Stomach (tissue), 9 donors: ENCODE data around the gene S100A8. TPM values are rescaled to one million over a fixed set of nuclear protein-coding genes. Genes with fewer than 3 reads are reported as not detected.
"Not testable (repeated sequence)": the region's sequence is repeated elsewhere in the genome, so short reads cannot be mapped to it uniquely, and the experiment has no call there.

ENCODE experiments used
- DNase-seq, 2 donors: peaks; one replicate each; pipeline versions ENCODE4 v3.0.0 to v3.0.0-alpha.2; 2013 to 2019
- H3K27ac ChIP-seq, 5 donors: fragments of 200-600 bp in 4 of 5; sonication (generic) in 4 of 5; one replicate each; pipeline ENCODE4 v1.5.1; 2013 to 2019; ENCODE audit warnings: mild to moderate bottlenecking in 1 of 5, moderate library complexity in 1 of 5
- H3K27me3 ChIP-seq, 3 donors: fragments of 200-600 bp; sonication (generic); one replicate each; pipeline ENCODE4 v1.5.1; 2017 to 2019; ENCODE audit warnings: mixed run types in 1 of 3
- H3K36me3 ChIP-seq, 4 donors: fragments of 200-600 bp; sonication (generic); 1 replicate in 3 of 4; 2 replicates in 1 of 4; pipeline ENCODE4 v1.5.1; 2016 to 2019
- H3K4me1 ChIP-seq, 4 donors: fragments of 200-600 bp; sonication (generic); one replicate each; pipeline ENCODE4 v1.5.1; 2016 to 2019
- H3K4me3 ChIP-seq, 4 donors: fragments of 200-600 bp; sonication (generic) in 3 of 4; one replicate each; pipeline ENCODE4 v1.5.1; 2016 to 2019; ENCODE audit warnings: mild to moderate bottlenecking in 1 of 4
- H3K9me3 ChIP-seq, 4 donors: fragments of 200-600 bp; sonication (generic); one replicate each; pipeline ENCODE4 v1.5.1; 2016 to 2019
- EP300 ChIP-seq: sonication (generic); formaldehyde crosslinking; IDR thresholded peaks from one replicate; pipeline ENCODE4 v1.6.1; 2017; ENCODE audit warnings: antibody characterized with exemption
- POLR2A ChIP-seq, 4 donors: fragments of 450-650 bp; IDR thresholded peaks; one replicate each; pipeline ENCODE4 v1.6.1; 2016; ENCODE audit warnings: antibody characterized with exemption in 4 of 4, control low read depth in 2 of 4, mild to moderate bottlenecking in 1 of 4, moderate library complexity in 1 of 4
- POLR2AphosphoS5 ChIP-seq, 3 donors: sonication (generic); formaldehyde crosslinking; IDR thresholded peaks; one replicate each; pipeline ENCODE4 v1.6.1; 2016; ENCODE audit warnings: antibody characterized with exemption in 3 of 3
- WGBS, 5 donors: extraction: QIAGEN DNeasy Blood & Tissue Kit in 3 of 5; methylation state at CpG; one replicate each; pipeline versions ENCODE4 v1.1.5 to v1.1.7; 2013 to 2018; 5-methylcytosine and 5-hydroxymethylcytosine counted together
- intact Hi-C: fragments of 100-400 bp; cut with DNase I; formaldehyde crosslinking; loops from one replicate; pipeline ENCODE4 v1.15.1; 2023; ENCODE audit warnings: low total_unique reads
- polyA plus RNA-seq, 3 donors: library from polyadenylated mRNA; stranded (reverse); fragments of 200-250 nt; gene quantifications; one replicate each; pipeline ENCODE4 v1.2.3, GENCODE V29; 2013
- total RNA-seq, 5 donors: library from RNA; depleted of rRNA; stranded (reverse); fragments of >200 nt; gene quantifications; one replicate each; pipeline versions ENCODE4 v1.1.0 to v1.2.3, GENCODE V29; 2014 to 2016
- TF ChIP-seq, protein P1 (sequence below), 7 experiments: fragments of 450-650 bp in 4 of 7; fragments of 200-600 bp in 3 of 7; sonication (generic) in 3 of 7; IDR thresholded peaks; one replicate each; pipeline ENCODE4 v1.5.1; 2016 to 2019; ENCODE audit warnings: antibody characterized with exemption in 7 of 7, control low read depth in 2 of 7, mild to moderate bottlenecking in 1 of 7
- donor health status: healthy with polysubstance abuse.
- donor health status: Bipolar disorder and iron deficiency.
- donor health status: healthy.

The S100A8 gene
- total and polyA plus RNA-seq, 8 donors = 16.8 to 21,822 (median 86.4) TPM; not detected in 1

- no peaks in the 10 kb centered on the region for H3K36me3 ChIP-seq
- intact Hi-C loops = no loop called here
- peaks cover 0 to 39% (median 0%) of the 10 kb centered on the region in 3 donors for H3K27me3 ChIP-seq
- 62 to 75% (median 72%) methylated on average over 8 to 12 of the region's 12 CpGs for WGBS, 5 donors
- TF ChIP-seq EP300 = no peak
- TF ChIP-seq, protein P1, sequence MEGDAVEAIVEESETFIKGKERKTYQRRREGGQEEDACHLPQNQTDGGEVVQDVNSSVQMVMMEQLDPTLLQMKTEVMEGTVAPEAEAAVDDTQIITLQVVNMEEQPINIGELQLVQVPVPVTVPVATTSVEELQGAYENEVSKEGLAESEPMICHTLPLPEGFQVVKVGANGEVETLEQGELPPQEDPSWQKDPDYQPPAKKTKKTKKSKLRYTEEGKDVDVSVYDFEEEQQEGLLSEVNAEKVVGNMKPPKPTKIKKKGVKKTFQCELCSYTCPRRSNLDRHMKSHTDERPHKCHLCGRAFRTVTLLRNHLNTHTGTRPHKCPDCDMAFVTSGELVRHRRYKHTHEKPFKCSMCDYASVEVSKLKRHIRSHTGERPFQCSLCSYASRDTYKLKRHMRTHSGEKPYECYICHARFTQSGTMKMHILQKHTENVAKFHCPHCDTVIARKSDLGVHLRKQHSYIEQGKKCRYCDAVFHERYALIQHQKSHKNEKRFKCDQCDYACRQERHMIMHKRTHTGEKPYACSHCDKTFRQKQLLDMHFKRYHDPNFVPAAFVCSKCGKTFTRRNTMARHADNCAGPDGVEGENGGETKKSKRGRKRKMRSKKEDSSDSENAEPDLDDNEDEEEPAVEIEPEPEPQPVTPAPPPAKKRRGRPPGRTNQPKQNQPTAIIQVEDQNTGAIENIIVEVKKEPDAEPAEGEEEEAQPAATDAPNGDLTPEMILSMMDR (IDR thresholded peaks at IDR 0.05) = no peak
- no peak for TF ChIP-seq POLR2AphosphoS5 (IDR thresholded peaks at IDR 0.05)
- TF ChIP-seq POLR2A (IDR thresholded peaks at IDR 0.05) = no peak
- no peaks in the 10 kb centered on the region for H3K4me1 ChIP-seq
- no peak for DNase-seq
- no peak overlapping the region for H3K4me3 ChIP-seq
- no peaks in the 10 kb centered on the region for H3K9me3 ChIP-seq
- no peak overlapping the region for H3K27ac ChIP-seq
Measured at GRCh38 chr1:153417136-153417888, 26.4 kb upstream of the S100A8 start.

GRCh38 chr1:153415850-153416570 is 25.1 kb upstream of the S100A8 start, which contains the start of gene S100A7A:
S100A7A (plus strand) TSS chr1:153416520; CDS start chr1:153418083, 1,563 bp downstream.
- intact Hi-C loops = no loop called here
- Histone ChIP-seq H3K4me3 (no peak within 1 kb of the TSS), H3K9me3 (peaks cover 0 to 5% (median 5%) of the 10 kb centered on the region in 4 donors), H3K27ac (no peak within 1 kb of the TSS), H3K4me1 (no peaks in the 10 kb centered on the region), H3K27me3 (peaks cover 0 to 37% (median 0%) of the 10 kb centered on the region in 3 donors), H3K36me3 (no peaks in the 10 kb centered on the region)
- DNase-seq = no peak
- TF ChIP-seq EP300 = no peak
- TF ChIP-seq, protein P1 (IDR thresholded peaks at IDR 0.05) = no peak
- no peak for TF ChIP-seq POLR2A (IDR thresholded peaks at IDR 0.05)
- TF ChIP-seq POLR2AphosphoS5 (IDR thresholded peaks at IDR 0.05) = no peak
- 54 to 68% (median 65%) methylated on average over 6 of the region's 6 CpGs for WGBS, 5 donors

GRCh38 chr1:153413961-153414360 is 23.1 kb upstream of the S100A8 start:
- DNase-seq, H3K36me3 ChIP-seq, H3K27ac ChIP-seq, H3K4me3 ChIP-seq, H3K4me1 ChIP-seq, intact Hi-C loops, H3K9me3 ChIP-seq: not testable (repeated sequence)
- peaks cover 0 to 17% (median 0%) of the 10 kb centered on the region in 3 donors for H3K27me3 ChIP-seq

- H3K4me3 ChIP-seq, H3K36me3 ChIP-seq, H3K9me3 ChIP-seq, intact Hi-C loops, H3K4me1 ChIP-seq, H3K27ac ChIP-seq: not testable (repeated sequence)
- 35 to 56% (median 41%) methylated on average over 11 of the region's 11 CpGs for WGBS, 5 donors
- peak in 1 of 2 donors; percentile 5 for DNase-seq
- peaks cover 0 to 35% (median 4%) of the 10 kb centered on the region in 3 donors for H3K27me3 ChIP-seq
Measured at GRCh38 chr1:153407274-153407673, 16.4 kb upstream of the S100A8 start.

- H3K36me3 ChIP-seq, H3K27ac ChIP-seq, H3K4me3 ChIP-seq, intact Hi-C loops, H3K4me1 ChIP-seq, H3K9me3 ChIP-seq, DNase-seq: not testable (repeated sequence)
- peaks cover 0 to 35% (median 4%) of the 10 kb centered on the region in 3 donors for H3K27me3 ChIP-seq
- WGBS, 5 donors = 61 to 86% (median 73%) methylated on average over 5 to 6 of the region's 6 CpGs
Measured at GRCh38 chr1:153405825-153406599, 15.1 kb upstream of the S100A8 start.
